Liver (tissue), 9 donors: Measurements from ENCODE around the gene UXS1. TPM values are rescaled to one million over a fixed set of nuclear protein-coding genes. Genes with fewer than 3 reads are reported as not detected.

Experiments used
- DNase-seq: peaks from one replicate; pipeline ENCODE4 v3.0.0-alpha.2; 2017; ENCODE audit warnings: low spot score
- H3K27ac ChIP-seq, 2 donors: one replicate each; pipeline ENCODE4 v1.7.0; 2013; ENCODE audit warnings: inconsistent platforms in 2 of 2, low read length in 2 of 2, control low read depth in 1 of 2, low read depth in 1 of 2, mild to moderate bottlenecking in 1 of 2
- H3K27me3 ChIP-seq, 4 donors: one replicate each; pipeline versions ENCODE4 v1.6.1 to v1.7.0; 2013; ENCODE audit warnings: low read length in 3 of 4, inconsistent platforms in 1 of 4, mild to moderate bottlenecking in 1 of 4, moderate library complexity in 1 of 4; ENCODE audit not compliant: control insufficient read depth in 4 of 4, insufficient read depth in 4 of 4
- H3K36me3 ChIP-seq, 4 donors: one replicate each; pipeline versions ENCODE4 v1.6.1 to v1.7.0; 2013; ENCODE audit warnings: low read length in 3 of 4, mild to moderate bottlenecking in 3 of 4, low read depth in 1 of 4, moderate library complexity in 1 of 4; ENCODE audit not compliant: control insufficient read depth in 4 of 4, insufficient read depth in 3 of 4
- H3K4me1 ChIP-seq, 4 donors: one replicate each; pipeline versions ENCODE4 v1.6.1 to v1.7.0; 2013; ENCODE audit warnings: low read length in 3 of 4, mild to moderate bottlenecking in 3 of 4, moderate library complexity in 1 of 4; ENCODE audit not compliant: control insufficient read depth in 4 of 4, insufficient read depth in 4 of 4
- H3K4me3 ChIP-seq, 3 donors: one replicate each; pipeline versions ENCODE4 v1.6.1 to v1.7.0; 2013; ENCODE audit warnings: low read length in 3 of 3, control low read depth in 1 of 3, low read depth in 1 of 3, mild to moderate bottlenecking in 1 of 3
- H3K9ac ChIP-seq, 2 donors: one replicate each; pipeline ENCODE4 v1.7.0; 2013; ENCODE audit warnings: low read length in 2 of 2, mild to moderate bottlenecking in 2 of 2, moderate library complexity in 2 of 2, control low read depth in 1 of 2, low read depth in 1 of 2
- H3K9me3 ChIP-seq, 4 donors: one replicate each; pipeline versions ENCODE4 v1.6.1 to v1.7.0; 2013; ENCODE audit warnings: low read length in 3 of 4; ENCODE audit not compliant: control insufficient read depth in 4 of 4
- FOXA1 ChIP-seq: IDR thresholded peaks from 2 replicates; pipeline ENCODE4 v1.6.1; 2016; ENCODE audit warnings: antibody characterized with exemption
- GABPA ChIP-seq, 2 donors: IDR thresholded peaks in 1 of 2; conservative IDR thresholded peaks in 1 of 2; 2 replicates each; pipeline ENCODE4 v1.6.1; 2016; ENCODE audit warnings: antibody characterized with exemption in 2 of 2, mild to moderate bottlenecking in 1 of 2, moderate library complexity in 1 of 2
- HNF4A ChIP-seq, 2 donors: conservative IDR thresholded peaks; 2 replicates each; pipeline ENCODE4 v1.6.1; 2016; ENCODE audit warnings: antibody characterized with exemption in 2 of 2, mild to moderate bottlenecking in 2 of 2
- HNF4G ChIP-seq: IDR thresholded peaks from 2 replicates; pipeline ENCODE4 v1.6.1; 2016; ENCODE audit warnings: antibody characterized with exemption
- JUND ChIP-seq, 2 donors: IDR thresholded peaks; 2 replicates each; pipeline ENCODE4 v1.6.1; 2016; ENCODE audit warnings: antibody characterized with exemption in 2 of 2
- NR2F2 ChIP-seq: IDR thresholded peaks from 2 replicates; pipeline ENCODE4 v1.6.1; 2016; ENCODE audit warnings: antibody characterized with exemption
- RAD21 ChIP-seq, 2 donors: IDR thresholded peaks; 2 replicates each; pipeline ENCODE4 v1.6.1; 2016; ENCODE audit warnings: antibody characterized with exemption in 2 of 2, mild to moderate bottlenecking in 2 of 2
- RXRA ChIP-seq, 2 donors: IDR thresholded peaks; 2 replicates each; pipeline ENCODE4 v1.6.1; 2017 to 2018; ENCODE audit warnings: antibody characterized with exemption in 2 of 2, mild to moderate bottlenecking in 1 of 2
- YY1 ChIP-seq: IDR thresholded peaks from 2 replicates; pipeline ENCODE4 v1.6.1; 2016; ENCODE audit warnings: antibody characterized with exemption, mild to moderate bottlenecking
- WGBS: extraction: QIAGEN DNeasy Blood & Tissue Kit; methylation state at CpG from one replicate; pipeline ENCODE4 v1.1.7; 2013; 5-methylcytosine and 5-hydroxymethylcytosine counted together
- polyA plus RNA-seq, 2 donors: library from polyadenylated mRNA; stranded (reverse) in 1 of 2; unstranded in 1 of 2; fragments of 200-250 nt in 1 of 2; fragments of >200 nt in 1 of 2; fragmentation: Nextera tagmentation in 1 of 2; extraction: Ambion mirVana in 1 of 2; gene quantifications; one replicate each; pipeline versions ENCODE4 v1.2.1 to v1.2.3, GENCODE V29; 2013 to 2015
- total RNA-seq, 2 donors: library from RNA; depleted of rRNA; stranded (reverse); fragments of >200 nt; gene quantifications; one replicate each; pipeline ENCODE4 v1.2.3, GENCODE V29; 2014
- TF ChIP-seq, protein P1 (sequence below): IDR thresholded peaks from 2 replicates; pipeline ENCODE4 v1.6.1; 2016; ENCODE audit warnings: antibody characterized with exemption
- TF ChIP-seq, protein P2 (sequence below): IDR thresholded peaks from 2 replicates; pipeline ENCODE4 v1.6.1; 2016; ENCODE audit warnings: antibody characterized with exemption, mild to moderate bottlenecking
- TF ChIP-seq, protein P3 (sequence below): fragments of 150-350 bp; IDR thresholded peaks from 2 replicates; pipeline ENCODE4 v1.5.1; 2017; ENCODE audit warnings: improper control_type of control experiment, low read depth, low read length; ENCODE audit not compliant: missing input control
- donor health status: healthy.
- donor health status: healthy.
- donor health status: healthy.
- donor health status: healthy.
- donor health status: healthy.

UXS1 gene
- total and polyA plus RNA-seq, 4 donors: 8.8 to 19.9 (median 10.0) TPM

DNA sequence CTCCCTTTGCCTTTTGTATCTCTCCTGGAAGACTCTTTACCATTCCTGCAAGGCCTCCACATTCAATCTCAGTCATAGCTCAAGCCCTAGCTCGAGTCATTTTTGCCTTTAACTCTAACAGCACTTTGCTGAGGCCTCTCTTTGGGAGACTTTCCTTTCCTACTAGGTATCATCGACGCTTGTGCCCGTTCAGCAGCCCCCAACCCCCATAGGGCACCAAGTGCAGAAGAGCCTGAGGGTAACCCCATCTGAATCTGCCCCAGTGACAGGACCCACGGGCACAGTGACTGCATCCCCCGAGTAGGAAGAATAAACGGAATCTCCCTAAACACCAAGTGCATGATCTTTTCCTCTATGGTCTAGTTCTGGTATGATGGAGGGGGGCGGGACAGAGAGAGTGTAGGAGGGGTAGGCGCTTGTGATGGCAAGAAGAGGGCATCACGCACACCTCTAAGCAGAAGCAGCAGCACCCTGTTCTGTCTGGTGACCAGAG, 66.3 kb downstream of the UXS1 start:
- Histone ChIP-seq H3K27ac (no peak overlapping the region), H3K4me1 (peaks cover 0 to 10% (median 7%) of the 10 kb centered on the region in 4 donors), H3K36me3 (peaks cover 0 to 5% (median 2%) of the 10 kb centered on the region in 4 donors), H3K9ac (no peak overlapping the region), H3K9me3 (no peaks in the 10 kb centered on the region), H3K4me3 (no peak overlapping the region), H3K27me3 (no peaks in the 10 kb centered on the region)
- 97% methylated on average over 10 of the region's 10 CpGs for WGBS
- DNase-seq: no peak
- TF ChIP-seq, protein P1, sequence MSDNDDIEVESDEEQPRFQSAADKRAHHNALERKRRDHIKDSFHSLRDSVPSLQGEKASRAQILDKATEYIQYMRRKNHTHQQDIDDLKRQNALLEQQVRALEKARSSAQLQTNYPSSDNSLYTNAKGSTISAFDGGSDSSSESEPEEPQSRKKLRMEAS: no peak
- TF ChIP-seq GABPA (IDR thresholded peaks at IDR 0.05 in 1 of 2, conservative IDR thresholded peaks at IDR 0.05 in 1 of 2) (no peak), RXRA (IDR thresholded peaks at IDR 0.05) (no peak), YY1 (no peak), FOXA1 (no peak), RAD21 (IDR thresholded peaks at IDR 0.05) (no peak), HNF4G (no peak)
- TF ChIP-seq, protein P2, sequence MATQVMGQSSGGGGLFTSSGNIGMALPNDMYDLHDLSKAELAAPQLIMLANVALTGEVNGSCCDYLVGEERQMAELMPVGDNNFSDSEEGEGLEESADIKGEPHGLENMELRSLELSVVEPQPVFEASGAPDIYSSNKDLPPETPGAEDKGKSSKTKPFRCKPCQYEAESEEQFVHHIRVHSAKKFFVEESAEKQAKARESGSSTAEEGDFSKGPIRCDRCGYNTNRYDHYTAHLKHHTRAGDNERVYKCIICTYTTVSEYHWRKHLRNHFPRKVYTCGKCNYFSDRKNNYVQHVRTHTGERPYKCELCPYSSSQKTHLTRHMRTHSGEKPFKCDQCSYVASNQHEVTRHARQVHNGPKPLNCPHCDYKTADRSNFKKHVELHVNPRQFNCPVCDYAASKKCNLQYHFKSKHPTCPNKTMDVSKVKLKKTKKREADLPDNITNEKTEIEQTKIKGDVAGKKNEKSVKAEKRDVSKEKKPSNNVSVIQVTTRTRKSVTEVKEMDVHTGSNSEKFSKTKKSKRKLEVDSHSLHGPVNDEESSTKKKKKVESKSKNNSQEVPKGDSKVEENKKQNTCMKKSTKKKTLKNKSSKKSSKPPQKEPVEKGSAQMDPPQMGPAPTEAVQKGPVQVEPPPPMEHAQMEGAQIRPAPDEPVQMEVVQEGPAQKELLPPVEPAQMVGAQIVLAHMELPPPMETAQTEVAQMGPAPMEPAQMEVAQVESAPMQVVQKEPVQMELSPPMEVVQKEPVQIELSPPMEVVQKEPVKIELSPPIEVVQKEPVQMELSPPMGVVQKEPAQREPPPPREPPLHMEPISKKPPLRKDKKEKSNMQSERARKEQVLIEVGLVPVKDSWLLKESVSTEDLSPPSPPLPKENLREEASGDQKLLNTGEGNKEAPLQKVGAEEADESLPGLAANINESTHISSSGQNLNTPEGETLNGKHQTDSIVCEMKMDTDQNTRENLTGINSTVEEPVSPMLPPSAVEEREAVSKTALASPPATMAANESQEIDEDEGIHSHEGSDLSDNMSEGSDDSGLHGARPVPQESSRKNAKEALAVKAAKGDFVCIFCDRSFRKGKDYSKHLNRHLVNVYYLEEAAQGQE: no peak
- TF ChIP-seq, protein P3, sequence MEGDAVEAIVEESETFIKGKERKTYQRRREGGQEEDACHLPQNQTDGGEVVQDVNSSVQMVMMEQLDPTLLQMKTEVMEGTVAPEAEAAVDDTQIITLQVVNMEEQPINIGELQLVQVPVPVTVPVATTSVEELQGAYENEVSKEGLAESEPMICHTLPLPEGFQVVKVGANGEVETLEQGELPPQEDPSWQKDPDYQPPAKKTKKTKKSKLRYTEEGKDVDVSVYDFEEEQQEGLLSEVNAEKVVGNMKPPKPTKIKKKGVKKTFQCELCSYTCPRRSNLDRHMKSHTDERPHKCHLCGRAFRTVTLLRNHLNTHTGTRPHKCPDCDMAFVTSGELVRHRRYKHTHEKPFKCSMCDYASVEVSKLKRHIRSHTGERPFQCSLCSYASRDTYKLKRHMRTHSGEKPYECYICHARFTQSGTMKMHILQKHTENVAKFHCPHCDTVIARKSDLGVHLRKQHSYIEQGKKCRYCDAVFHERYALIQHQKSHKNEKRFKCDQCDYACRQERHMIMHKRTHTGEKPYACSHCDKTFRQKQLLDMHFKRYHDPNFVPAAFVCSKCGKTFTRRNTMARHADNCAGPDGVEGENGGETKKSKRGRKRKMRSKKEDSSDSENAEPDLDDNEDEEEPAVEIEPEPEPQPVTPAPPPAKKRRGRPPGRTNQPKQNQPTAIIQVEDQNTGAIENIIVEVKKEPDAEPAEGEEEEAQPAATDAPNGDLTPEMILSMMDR: no peak

DNA sequence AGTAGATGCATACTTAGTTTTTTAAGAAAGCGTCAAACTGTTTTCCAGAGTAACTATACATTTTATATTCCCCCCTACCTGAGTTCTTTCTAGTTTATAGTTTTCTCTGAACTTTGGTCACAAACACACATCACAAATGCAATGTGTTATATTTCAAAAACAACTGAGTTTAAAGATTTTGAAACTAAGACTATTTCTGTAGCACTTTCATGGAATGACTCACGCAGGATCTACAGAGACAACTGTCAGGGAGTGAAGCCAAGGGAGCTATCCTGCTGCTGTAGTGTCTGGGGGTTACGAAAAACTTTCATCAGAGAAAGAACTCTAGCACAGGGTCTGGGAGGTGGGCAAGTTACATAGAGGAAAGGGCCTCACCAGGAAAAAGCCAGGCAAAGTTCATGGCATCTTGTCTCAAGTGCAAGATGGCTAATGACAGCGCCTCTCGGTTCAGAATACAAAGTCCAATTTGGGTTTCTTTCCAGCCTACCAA, 66.8 kb downstream of the UXS1 start:
- Histone ChIP-seq H3K36me3 (peaks cover 0 to 5% (median 3%) of the 10 kb centered on the region in 4 donors), H3K9ac (no peak overlapping the region), H3K9me3 (no peaks in the 10 kb centered on the region), H3K4me3 (no peak overlapping the region), H3K27me3 (no peaks in the 10 kb centered on the region), H3K27ac (no peak overlapping the region), H3K4me1 (peaks cover 0 to 10% (median 7%) of the 10 kb centered on the region in 4 donors)
- DNase-seq: no peak
- TF ChIP-seq HNF4A (conservative IDR thresholded peaks at IDR 0.05): peak in 1 of 2 donors; percentile 38
- TF ChIP-seq NR2F2: no peak
- peak in 1 of 2 donors; percentile 1 for TF ChIP-seq RAD21 (IDR thresholded peaks at IDR 0.05)
- peak in 1 of 2 donors; percentile 42 for TF ChIP-seq JUND (IDR thresholded peaks at IDR 0.05)
- 73% methylated on average over 5 of the region's 5 CpGs for WGBS
